ENCODE measurements around the gene CPN1.

DNA sequence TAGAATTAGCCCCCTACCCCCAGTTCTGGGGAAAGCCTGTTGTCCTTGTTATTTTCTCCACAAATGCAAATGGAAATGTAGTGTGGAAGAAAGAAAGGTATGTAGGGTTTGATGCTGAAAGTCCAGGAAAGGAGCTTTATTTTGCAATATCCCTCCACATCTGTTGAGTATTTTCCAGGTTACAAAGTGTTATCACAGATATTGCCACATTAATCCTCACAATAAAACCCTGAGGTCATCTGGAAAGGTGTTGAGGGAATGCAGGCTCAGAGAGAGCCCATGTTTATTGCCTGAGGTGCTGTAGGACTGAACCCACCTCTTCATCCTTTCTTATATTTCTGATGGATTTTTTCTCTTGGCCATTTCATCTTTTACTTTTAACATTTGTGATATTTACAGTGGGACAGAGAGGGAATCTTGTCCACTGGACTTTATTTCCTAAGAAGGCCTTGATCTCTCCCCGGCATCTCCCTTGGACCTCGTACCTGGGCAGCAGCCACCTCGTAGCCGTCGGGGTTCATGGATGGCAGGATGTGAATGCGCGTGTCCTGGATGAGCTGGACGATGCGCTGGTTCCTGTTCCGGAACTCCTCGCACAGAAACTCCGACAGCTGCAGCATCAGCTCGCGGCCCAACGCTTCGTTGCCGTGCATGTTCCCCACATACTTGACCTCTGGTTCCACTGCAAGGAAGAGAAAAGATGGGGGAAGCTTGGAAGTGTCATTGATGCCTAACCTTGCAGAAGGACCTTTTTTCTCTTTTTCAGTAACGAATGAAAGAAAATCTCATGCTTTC, 6.0 kb downstream of the CPN1 start:
- TF ChIP-seq EZH2 (optimal IDR thresholded peaks at IDR 0.05; ENCODE audit: low read depth, low read length) (no peak), EZH2phosphoT487 (IDR thresholded peaks at IDR 0.05; ENCODE audit: low read length) (no peak)
- TF ChIP-seq, protein P1, sequence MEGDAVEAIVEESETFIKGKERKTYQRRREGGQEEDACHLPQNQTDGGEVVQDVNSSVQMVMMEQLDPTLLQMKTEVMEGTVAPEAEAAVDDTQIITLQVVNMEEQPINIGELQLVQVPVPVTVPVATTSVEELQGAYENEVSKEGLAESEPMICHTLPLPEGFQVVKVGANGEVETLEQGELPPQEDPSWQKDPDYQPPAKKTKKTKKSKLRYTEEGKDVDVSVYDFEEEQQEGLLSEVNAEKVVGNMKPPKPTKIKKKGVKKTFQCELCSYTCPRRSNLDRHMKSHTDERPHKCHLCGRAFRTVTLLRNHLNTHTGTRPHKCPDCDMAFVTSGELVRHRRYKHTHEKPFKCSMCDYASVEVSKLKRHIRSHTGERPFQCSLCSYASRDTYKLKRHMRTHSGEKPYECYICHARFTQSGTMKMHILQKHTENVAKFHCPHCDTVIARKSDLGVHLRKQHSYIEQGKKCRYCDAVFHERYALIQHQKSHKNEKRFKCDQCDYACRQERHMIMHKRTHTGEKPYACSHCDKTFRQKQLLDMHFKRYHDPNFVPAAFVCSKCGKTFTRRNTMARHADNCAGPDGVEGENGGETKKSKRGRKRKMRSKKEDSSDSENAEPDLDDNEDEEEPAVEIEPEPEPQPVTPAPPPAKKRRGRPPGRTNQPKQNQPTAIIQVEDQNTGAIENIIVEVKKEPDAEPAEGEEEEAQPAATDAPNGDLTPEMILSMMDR (IDR thresholded peaks at IDR 0.05; ENCODE audit: low read length): no peak
